DOHH2 (cell line): ENCODE data around the gene GREM2.

Experiments used
- CTCF ChIP-seq: fragments of 200-600 bp; sonication (generic); IDR thresholded peaks from one replicate; pipeline ENCODE4 v1.5.1; 2014; ENCODE audit warnings: antibody characterized with exemption, mild to moderate bottlenecking, low read depth, low read length; ENCODE audit not compliant: poor library complexity, severe bottlenecking
- EZH2phosphoT487 ChIP-seq: fragments of 200-600 bp; sonication (generic); IDR thresholded peaks from 2 replicates; pipeline ENCODE4 v1.6.1; 2017; ENCODE audit warnings: borderline replicate concordance, mild to moderate bottlenecking, antibody characterized with exemption, low read length, moderate library complexity, mixed read lengths

DNA sequence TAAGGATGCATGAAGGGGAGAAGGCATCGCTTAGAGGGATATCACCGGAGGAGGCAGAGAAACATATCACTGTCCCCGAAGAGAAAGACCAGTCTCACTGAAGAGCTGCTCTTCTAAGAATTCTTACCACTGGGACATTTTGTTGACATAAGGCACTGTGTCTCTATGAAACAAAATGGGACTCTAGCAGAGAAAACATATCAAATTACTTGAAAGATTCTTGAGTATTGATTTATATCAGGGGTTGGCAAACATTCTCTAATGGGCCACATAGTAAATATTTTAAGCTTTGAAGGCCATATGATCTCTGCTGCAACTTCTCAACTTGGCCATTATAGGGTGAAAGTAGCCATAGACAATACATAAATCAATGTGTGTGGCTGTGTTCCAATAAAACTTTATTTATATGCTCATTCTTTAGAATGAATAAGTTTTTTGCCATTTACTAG is 41.0 kb upstream of the GREM2 start:
- no peak for TF ChIP-seq CTCF
- TF ChIP-seq EZH2phosphoT487, result no peak
